ENCODE data around the gene ENTHD1. TPM values are rescaled to one million over a fixed set of nuclear protein-coding genes. Genes with fewer than 3 reads are reported as not detected.

Gene ENTHD1
- total and polyA plus RNA-seq, 8 donors: 0.02 TPM; not detected in 7

- H3K27me3 ChIP-seq: no peaks in the 10 kb centered on the region
These were observed 20.3 kb upstream of the ENTHD1 start for GRCh38 chr22:39913886-39914285.

GRCh38 chr22:39913321-39913720 is 19.8 kb upstream of the ENTHD1 start:
- H3K27ac ChIP-seq: no peak overlapping the region
- intact Hi-C loops (cut with DNase I): no loop called here
- DNase-seq (no peak), FAIRE-seq (no peak), ATAC-seq (no peak)
- H3K4me1 ChIP-seq: no peaks in the 10 kb centered on the region
- TF ChIP-seq CTCF (IDR thresholded peaks at IDR 0.05): no peak
- WGBS, 2 donors: 68 to 84% methylated on average over 5 of the region's 5 CpGs
- no peak overlapping the region for H3K4me3 ChIP-seq
- no peaks in the 10 kb centered on the region for H3K36me3 ChIP-seq
- H3K9me3 ChIP-seq: no peaks in the 10 kb centered on the region
- H3K27me3 ChIP-seq: no peaks in the 10 kb centered on the region

More at GRCh38 chr22:39913886-39914285, 20.3 kb upstream of the ENTHD1 start:
- no peak for TF ChIP-seq CTCF (IDR thresholded peaks at IDR 0.05)
- no peak for DNase-seq
- no peak for FAIRE-seq
- no peaks in the 10 kb centered on the region for H3K36me3 ChIP-seq
- intact Hi-C loops (cut with DNase I): no loop called here
- H3K4me1 ChIP-seq: no peaks in the 10 kb centered on the region
- H3K9me3 ChIP-seq: no peaks in the 10 kb centered on the region
- no peak overlapping the region for H3K4me3 ChIP-seq
- H3K27ac ChIP-seq: no peak overlapping the region
- 66 to 78% methylated on average over 2 of the region's 2 CpGs for WGBS, 2 donors
- ATAC-seq: no peak

DNA sequence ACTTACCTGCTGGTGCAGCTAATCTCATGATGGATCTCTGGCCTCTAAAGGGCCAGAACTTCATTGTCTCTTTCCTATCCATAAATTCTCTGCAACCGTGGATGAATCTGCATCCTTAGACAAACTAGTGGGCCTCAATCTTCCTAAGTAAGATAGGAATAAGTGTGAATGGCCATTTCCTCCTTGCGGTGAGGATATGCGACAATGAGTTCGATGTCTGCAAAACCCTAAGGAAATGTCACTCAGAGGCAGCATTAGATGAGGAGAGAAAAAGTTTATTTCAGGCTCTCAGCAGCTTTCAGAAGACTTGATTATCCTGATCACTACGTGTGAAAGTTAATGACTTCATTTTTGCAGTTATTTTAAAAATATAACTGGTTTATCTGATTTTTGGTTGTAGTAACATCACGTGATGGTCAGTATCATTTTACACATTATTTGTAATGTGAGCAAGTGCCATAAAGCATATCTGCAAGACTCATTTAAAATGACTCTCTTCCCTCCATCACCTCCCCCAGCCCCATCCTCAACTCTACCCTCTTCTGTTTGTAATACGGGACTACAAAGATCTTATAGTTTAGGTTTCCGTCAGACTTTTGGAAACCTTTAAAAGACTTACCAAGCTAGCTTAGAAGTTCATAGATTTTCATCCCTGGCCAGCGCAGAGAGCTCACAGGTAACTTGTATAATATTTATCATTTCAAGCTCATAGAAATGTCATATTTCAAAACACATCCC is 17.5 kb upstream of the ENTHD1 start:
- no peak for FAIRE-seq
- intact Hi-C loops (cut with DNase I): no loop called here
- no peak for ATAC-seq
- no peak overlapping the region for H3K27ac ChIP-seq
- no peaks in the 10 kb centered on the region for H3K9me3 ChIP-seq
- no peak overlapping the region for H3K4me3 ChIP-seq
- 74 to 83% methylated on average over 9 of the region's 9 CpGs for WGBS, 2 donors
- no peaks in the 10 kb centered on the region for H3K36me3 ChIP-seq
- no peak for DNase-seq
- no peak for TF ChIP-seq CTCF (IDR thresholded peaks at IDR 0.05)
- H3K27me3 ChIP-seq: no peaks in the 10 kb centered on the region
- no peaks in the 10 kb centered on the region for H3K4me1 ChIP-seq

DNA sequence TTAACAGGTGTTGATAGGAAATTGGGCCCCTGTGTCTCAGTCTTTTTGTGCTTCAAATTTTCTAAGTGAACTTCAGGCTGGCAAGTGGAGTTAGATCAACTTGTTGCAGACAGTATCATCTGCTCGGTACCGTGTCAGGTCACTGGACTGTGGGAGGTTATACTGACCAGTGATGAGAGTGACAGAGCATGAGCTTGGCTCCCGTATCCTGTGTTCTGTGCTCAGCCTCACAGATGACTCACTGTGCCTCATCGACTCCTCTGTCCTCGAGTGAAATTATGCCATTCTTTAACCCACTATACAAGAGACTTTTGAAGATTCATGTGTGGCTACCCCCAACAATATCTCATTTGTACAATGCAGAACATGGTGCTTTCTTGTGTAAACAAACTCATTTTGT is 15.2 kb upstream of the ENTHD1 start:
- FAIRE-seq (no peak), ATAC-seq (no peak), DNase-seq (no peak)
- TF ChIP-seq CTCF (IDR thresholded peaks at IDR 0.05): no peak
- no peak overlapping the region for H3K27ac ChIP-seq
- no peaks in the 10 kb centered on the region for H3K27me3 ChIP-seq
- no peaks in the 10 kb centered on the region for H3K9me3 ChIP-seq
- H3K36me3 ChIP-seq: no peaks in the 10 kb centered on the region
- H3K4me3 ChIP-seq: no peak overlapping the region
- no peaks in the 10 kb centered on the region for H3K4me1 ChIP-seq
- intact Hi-C loops (cut with DNase I): no loop called here
- WGBS, 2 donors: 59 to 66% methylated on average over 5 of the region's 5 CpGs

DNA sequence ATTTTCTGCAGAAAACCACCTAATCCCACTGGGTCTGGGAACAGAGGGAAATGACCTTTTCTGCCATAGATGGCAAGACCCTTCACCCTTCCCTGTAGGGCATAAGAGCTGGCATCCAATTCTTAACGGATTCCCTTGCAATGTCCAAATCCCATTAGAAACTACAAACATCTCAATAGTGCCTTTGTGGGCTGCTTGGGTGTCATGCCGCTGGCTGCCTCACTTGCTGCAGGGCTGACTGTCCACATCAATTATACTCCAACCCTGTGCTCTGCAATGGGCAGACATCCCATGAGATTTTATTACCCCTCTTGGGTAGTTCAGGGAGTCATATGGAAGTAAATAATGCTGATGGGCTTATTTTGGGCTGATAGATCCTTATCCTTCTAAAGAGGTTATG is 14.6 kb upstream of the ENTHD1 start:
- no peak overlapping the region for H3K27ac ChIP-seq

More for the DNA sequence above, 14.6 kb upstream of the ENTHD1 start:
- no peak overlapping the region for H3K4me3 ChIP-seq
- no peak for TF ChIP-seq CTCF (IDR thresholded peaks at IDR 0.05)
- H3K9me3 ChIP-seq: no peaks in the 10 kb centered on the region
- no peaks in the 10 kb centered on the region for H3K36me3 ChIP-seq
- no peaks in the 10 kb centered on the region for H3K27me3 ChIP-seq
- DNase-seq (no peak), ATAC-seq (no peak), FAIRE-seq (no peak)
- 83 to 90% methylated on average over 2 of the region's 2 CpGs for WGBS, 2 donors
- no peaks in the 10 kb centered on the region for H3K4me1 ChIP-seq
- intact Hi-C loops (cut with DNase I): no loop called here
